Inferior parietal cortex (tissue), 1 donor: Measurements from ENCODE around the gene FOXP2.
A peak's percentile ranks its signal among the peaks of the same experiment; 100 is the strongest.

Experiments used
- DNase-seq: peaks from one replicate; pipeline ENCODE4 v3.0.0-alpha.2; 2016; ENCODE audit errors: extremely low spot score

FOXP2 gene

DNA sequence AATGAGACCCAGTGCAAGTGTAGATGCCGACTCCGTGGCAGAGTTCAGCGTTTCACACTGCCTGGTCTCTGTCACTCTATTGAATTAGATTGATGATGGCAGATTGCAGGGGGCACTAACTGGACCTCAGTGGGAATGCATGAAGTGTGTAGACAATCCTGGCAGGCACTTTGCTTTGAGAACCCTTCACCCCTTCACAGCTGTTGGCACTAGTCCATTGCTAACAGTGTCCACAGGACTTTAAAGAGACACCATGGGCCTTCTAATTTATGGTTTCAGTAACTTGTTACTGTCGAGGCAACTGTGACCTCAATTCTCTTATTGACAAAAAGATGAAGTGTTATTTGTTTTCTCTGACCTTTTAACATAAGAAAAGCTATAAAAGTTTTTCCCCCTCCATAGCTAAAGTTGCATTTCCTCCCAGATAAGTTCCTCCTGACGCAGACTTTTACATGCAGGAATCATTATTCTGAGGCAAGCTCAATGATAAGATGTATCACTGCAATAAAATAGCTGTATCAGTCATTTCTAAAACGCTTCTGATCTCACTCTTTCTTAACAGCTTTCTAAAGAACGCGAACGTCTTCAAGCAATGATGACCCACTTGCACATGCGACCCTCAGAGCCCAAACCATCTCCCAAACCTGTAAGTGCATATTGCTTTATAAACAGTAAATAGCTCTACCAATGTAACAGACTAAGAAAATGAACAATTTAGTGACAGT is 238.9 kb downstream of the FOXP2 start:
- DNase-seq, result no peak

GRCh38 chr7:114656466-114656865 is 241.9 kb downstream of the FOXP2 start:
- DNase-seq, result no peak

- no peak for DNase-seq
These were observed 242.7 kb downstream of the FOXP2 start for GRCh38 chr7:114657279-114657678.

- no peak for DNase-seq
These were observed 243.6 kb downstream of the FOXP2 start for GRCh38 chr7:114658216-114658615.

- no peak for DNase-seq
These were observed 245.0 kb downstream of the FOXP2 start for GRCh38 chr7:114659409-114660125.

- no peak for DNase-seq
These were observed 245.5 kb downstream of the FOXP2 start for GRCh38 chr7:114660126-114660486.

DNA sequence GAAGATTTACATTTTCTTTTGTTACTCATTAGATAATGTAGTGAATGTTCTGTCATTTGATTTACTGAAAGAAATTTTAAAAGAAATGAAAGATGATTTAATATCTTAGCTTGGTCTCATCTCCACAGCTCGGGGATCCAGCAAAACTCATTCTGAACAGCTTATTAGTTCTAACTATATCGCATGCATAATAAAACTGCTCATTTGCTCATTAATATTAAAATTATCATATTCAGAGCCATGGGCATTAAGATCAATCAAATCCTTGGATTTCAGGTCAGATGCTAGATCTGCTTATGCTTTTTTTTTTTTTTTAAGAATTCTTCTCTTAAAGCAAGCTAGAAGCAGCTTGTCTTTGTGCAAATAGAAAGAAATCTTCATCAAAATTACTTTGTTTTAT is 246.1 kb downstream of the FOXP2 start:
- DNase-seq, result no peak

DNA sequence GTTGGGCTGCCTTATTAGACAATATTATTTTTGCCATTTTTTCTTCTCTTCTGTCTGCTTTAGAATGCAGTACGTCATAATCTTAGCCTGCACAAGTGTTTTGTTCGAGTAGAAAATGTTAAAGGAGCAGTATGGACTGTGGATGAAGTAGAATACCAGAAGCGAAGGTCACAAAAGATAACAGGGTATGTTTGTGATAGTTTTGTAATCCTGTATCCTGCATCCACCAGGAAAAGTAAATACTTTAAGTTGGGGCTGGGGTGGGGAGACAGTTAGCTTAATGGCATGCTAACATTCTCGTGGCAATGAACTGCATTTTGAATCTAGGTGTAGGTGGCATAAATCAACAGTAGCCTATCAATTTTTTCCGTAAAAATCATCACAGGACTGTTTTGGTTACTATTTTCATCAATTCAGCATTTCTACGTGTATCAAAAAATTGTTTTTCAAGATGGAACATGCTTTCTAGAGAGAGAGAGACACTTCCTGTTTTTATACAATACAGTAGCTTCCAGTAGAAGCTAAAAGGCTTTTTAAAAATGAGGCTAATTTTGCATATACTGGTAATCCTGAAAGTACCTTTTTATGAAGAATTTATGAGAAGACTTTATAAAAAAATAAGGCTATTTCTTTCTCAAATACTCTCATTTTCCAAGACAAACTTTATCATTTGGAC is 247.5 kb downstream of the FOXP2 start:
- no peak for DNase-seq

GRCh38 chr7:114663502-114663901 is 248.9 kb downstream of the FOXP2 start:
- peak; percentile 53 for DNase-seq

GRCh38 chr7:114670676-114671075 is 256.1 kb downstream of the FOXP2 start:
- no peak for DNase-seq

GRCh38 chr7:114671563-114672123 is 257.0 kb downstream of the FOXP2 start:
- DNase-seq, result no peak

DNA sequence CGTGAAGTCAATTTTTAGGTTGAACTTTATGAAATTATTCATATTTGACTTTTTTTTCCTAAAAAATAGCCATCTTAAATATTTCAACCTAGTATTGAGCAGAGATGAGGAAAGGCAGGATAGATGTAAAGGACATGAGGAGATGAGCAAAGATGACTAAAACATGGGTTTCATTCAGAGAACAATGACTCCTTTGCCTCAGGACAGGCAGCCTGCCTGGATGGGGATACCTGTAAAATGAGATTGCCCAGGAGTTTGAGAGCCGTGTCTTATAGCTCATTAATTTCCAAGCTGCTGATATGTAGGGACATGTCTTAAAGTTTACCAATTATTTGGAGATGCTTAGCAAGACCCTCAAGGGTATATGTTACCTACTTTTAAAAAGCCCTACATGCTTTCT is 263.5 kb downstream of the FOXP2 start:
- DNase-seq, result no peak

GRCh38 chr7:114687238-114687637 is 272.6 kb downstream of the FOXP2 start:
- DNase-seq, result no peak

DNA sequence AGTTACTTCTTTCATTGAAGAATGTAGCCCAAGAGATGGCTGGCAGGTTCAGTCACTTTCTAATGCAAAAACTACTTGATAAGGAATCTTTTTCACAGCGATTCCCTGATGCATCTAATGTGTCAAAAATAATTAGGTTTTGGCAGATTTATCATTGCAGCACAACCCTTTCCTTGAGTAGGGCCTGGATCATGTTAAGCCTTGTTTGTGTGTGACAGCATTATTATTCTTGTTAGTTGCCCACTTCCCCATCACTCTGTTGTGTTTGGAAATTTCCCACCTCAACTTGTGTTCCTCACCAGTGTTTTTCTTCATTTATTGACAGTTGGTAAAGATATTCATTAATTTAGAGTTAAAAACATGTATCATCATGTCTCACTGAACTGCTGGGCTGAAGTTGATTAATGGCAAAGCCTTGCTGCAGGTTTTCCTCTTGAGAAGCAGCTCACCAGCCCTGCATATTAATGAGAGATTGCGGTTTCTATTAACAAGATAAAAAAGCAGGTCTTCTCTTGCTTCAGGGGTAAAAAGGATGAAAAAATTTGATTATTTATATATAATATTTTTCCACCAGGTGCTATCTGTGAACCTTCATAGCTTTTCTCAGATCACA is 273.9 kb downstream of the FOXP2 start:
- DNase-seq, result no peak

- DNase-seq, result no peak
These were observed 274.8 kb downstream of the FOXP2 start for GRCh38 chr7:114689406-114689805.

DNA sequence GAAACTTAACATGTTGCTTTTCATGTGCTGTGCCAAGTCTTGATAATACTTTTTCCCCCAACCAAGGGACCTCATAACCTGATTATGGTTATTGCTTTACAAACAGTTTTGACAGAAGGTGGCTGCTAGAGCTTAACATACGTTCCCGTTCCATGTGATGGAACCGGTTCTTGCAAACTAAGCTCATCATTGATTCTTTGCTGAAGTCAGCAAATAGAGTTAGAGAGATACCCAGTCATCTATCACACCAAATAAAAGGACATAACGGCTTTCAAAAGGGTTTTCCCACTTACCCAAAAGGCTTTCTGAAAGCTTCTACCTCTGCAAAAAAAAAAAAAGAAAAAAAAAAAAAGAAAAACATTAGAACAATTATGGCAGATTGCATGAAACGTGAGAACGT is 277.0 kb downstream of the FOXP2 start:
- no peak for DNase-seq

GRCh38 chr7:114695182-114695581 is 280.6 kb downstream of the FOXP2 start:
- DNase-seq, result no peak

DNA sequence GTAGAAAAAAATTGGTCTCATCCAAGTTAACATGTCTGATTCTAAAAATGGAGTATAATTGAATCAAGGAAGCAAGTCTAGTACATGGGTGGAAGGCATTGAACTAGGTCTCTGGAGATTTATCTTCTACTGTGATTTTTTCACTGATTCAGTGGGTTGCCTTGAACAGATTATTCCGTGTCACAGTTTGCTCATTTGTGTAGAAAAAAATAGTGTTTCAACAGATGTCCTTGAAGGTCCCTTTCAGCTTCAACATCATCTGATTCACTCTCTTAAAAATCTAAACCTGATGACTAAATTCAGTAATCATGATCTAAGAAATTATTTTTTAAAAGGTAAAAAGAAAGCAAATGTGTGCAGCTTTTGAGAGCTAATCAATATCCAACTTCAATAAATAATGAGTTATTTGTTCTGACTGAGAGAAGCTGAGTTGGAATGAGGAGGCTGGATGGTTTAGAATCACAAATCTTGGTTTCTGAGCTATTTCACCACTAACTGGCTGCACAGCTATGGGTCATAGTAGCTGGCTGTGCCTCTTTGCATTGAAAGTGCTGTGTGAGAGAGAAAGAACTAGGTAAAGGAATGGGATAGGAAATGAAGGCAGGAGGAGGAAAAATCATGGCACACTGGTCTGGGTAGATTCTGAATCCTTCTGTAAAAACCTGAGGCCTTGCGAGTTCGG is 285.8 kb downstream of the FOXP2 start:
- DNase-seq, result no peak

DNA sequence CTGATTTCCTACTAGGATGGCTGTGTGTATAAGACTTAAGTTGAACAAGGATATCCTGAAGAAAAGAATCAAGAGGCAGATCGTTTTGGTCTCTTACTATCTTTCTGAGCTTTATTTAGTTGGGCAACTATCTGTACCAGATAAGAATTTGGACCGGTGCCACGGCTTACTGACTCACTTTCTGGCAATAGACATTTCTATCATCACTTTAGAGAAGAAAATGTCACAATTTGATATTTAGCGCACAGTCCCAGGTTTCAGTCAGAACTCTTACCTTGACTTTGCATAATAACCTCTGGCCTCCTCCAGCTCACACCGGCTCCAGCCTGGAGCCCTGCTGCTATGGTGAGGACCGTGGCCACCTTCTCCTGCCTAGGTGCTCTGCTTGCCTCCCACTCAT is 289.1 kb downstream of the FOXP2 start:
- no peak for DNase-seq

GRCh38 chr7:114708646-114709045 is 294.0 kb downstream of the FOXP2 start:
- no peak for DNase-seq

DNA sequence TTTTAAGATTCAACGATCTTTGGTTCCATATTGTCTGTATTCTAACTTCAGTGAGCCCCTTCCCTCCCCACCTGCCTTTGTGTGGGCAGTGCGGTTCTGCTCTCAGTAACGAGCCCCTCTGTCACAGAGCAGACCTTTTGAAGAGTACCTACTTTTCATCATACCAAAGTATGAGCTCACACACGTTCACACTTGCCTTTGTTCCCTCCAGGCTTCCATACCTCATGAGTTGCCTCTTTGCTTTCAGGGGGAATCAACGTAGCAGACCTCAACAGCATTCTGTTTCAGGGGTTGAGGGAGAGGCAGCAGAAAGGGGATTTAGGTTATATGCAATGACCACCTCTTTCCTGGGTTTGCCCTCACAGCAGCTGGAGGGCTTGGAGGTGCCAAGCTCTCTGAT is 295.9 kb downstream of the FOXP2 start:
- DNase-seq, result no peak

GRCh38 chr7:114711241-114711640 is 296.6 kb downstream of the FOXP2 start:
- DNase-seq, result no peak
